Measurements from ENCODE around the gene RANBP6. TPM values are rescaled to one million over a fixed set of nuclear protein-coding genes. Genes with fewer than 3 reads are reported as not detected.

Gene RANBP6
- total RNA-seq, 1 donor from 2014 or later = 17.1 TPM

- H3K4me3 ChIP-seq (ENCODE audit: low read depth, low read length) = peak overlapping the region; percentile 81
- DNase-seq (ENCODE audit: low read depth) = no peak
- TF ChIP-seq CTCF (conservative IDR thresholded peaks at IDR 0.05; ENCODE audit: low read depth, low read length) = no peak
Observed at GRCh38 chr9:6007058-6007769, 8.2 kb downstream of the RANBP6 start.

GRCh38 chr9:6006749-6007057, 8.7 kb downstream of the RANBP6 start:
- DNase-seq (ENCODE audit: low read depth) = no peak
- no peak for TF ChIP-seq CTCF (conservative IDR thresholded peaks at IDR 0.05; ENCODE audit: low read depth, low read length)
- peak overlapping the region; percentile 81 for H3K4me3 ChIP-seq (ENCODE audit: low read depth, low read length)

GRCh38 chr9:6000955-6001354, 14.5 kb downstream of the RANBP6 start:
- DNase-seq (ENCODE audit: low read depth) = no peak
- H3K4me3 ChIP-seq (ENCODE audit: low read depth, low read length) = no peak overlapping the region
- no peak for TF ChIP-seq CTCF (conservative IDR thresholded peaks at IDR 0.05; ENCODE audit: low read depth, low read length)

GRCh38 chr9:5999443-6000101, 15.9 kb downstream of the RANBP6 start:
- no peak for TF ChIP-seq CTCF (conservative IDR thresholded peaks at IDR 0.05; ENCODE audit: low read depth, low read length)
- DNase-seq (ENCODE audit: low read depth) = no peak
- H3K4me3 ChIP-seq (ENCODE audit: low read depth, low read length) = no peak overlapping the region

GRCh38 chr9:5994493-5994892, 20.9 kb downstream of the RANBP6 start:
- TF ChIP-seq CTCF (conservative IDR thresholded peaks at IDR 0.05; ENCODE audit: low read depth, low read length) = no peak
- no peak overlapping the region for H3K4me3 ChIP-seq (ENCODE audit: low read depth, low read length)
- DNase-seq (ENCODE audit: low read depth) = no peak

- no peak for TF ChIP-seq CTCF (conservative IDR thresholded peaks at IDR 0.05; ENCODE audit: low read depth, low read length)
Observed at GRCh38 chr9:5988265-5988664, 27.2 kb downstream of the RANBP6 start.

GRCh38 chr9:5983042-5983441, 32.4 kb downstream of the RANBP6 start:
- no peak for DNase-seq (ENCODE audit: low read depth)
- H3K4me3 ChIP-seq (ENCODE audit: low read depth, low read length) = no peak overlapping the region
- TF ChIP-seq CTCF (conservative IDR thresholded peaks at IDR 0.05; ENCODE audit: low read depth, low read length) = no peak

More at GRCh38 chr9:5988265-5988664, 27.2 kb downstream of the RANBP6 start:
- H3K4me3 ChIP-seq (ENCODE audit: low read depth, low read length) = no peak overlapping the region
- DNase-seq (ENCODE audit: low read depth) = no peak

Measured in epithelial cell of proximal tubule (primary cell).